ENCODE measurements around the gene FAM168B.

GRCh38 chr2:131050896-131051295 is 42.4 kb downstream of the FAM168B start:
- TF ChIP-seq CTCF (IDR thresholded peaks at IDR 0.05) (no peak), POLR2A (IDR thresholded peaks at IDR 0.05) (no peak)
